GM19324 (cell line): ENCODE data around the gene BIRC2.
A peak's percentile ranks its signal among the peaks of the same experiment; 100 is the strongest.
"Not testable (repeated sequence)": the region's sequence is repeated elsewhere in the genome, so short reads cannot be mapped to it uniquely, and the experiment has no call there.

Experiments
- ATAC-seq: cut with Tn5 transposase; IDR thresholded peaks from one replicate; pipeline ENCODE4 v1.9.1; 2021; ENCODE audit warnings: mild to moderate bottlenecking, moderate library complexity; ENCODE audit not compliant: unreplicated experiment, low FRiP score

Gene BIRC2

GRCh38 chr11:102346748-102347461 is at the start of gene BIRC2:
Gene BIRC2 (plus strand): TSS chr11:102347214. CDS start chr11:102349855, 2,641 bp downstream.
- ATAC-seq: peak; percentile 96

DNA sequence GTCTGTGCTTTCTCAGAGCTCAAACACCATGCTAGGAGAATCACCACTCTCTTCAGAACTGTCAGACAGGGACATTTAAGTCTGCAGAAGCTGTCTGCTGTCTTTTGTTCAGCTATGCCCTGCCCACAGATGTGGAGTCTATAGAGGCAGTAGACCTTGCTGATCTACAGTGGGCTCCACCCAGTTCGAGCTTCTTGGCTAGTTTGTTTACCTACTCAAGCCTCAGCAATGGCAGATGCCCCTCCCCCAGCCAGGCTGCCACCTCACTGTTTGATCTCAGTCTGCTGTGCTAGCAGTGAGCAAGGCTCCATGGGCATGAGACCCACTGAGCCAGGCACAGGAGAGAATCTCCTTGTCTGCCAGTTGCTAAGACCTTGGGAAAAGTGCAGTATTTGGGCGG is 46.2 kb upstream of the BIRC2 start:
- ATAC-seq: not testable (repeated sequence)

- ATAC-seq: no peak
Observed at GRCh38 chr11:102302241-102302640, 44.8 kb upstream of the BIRC2 start.

DNA sequence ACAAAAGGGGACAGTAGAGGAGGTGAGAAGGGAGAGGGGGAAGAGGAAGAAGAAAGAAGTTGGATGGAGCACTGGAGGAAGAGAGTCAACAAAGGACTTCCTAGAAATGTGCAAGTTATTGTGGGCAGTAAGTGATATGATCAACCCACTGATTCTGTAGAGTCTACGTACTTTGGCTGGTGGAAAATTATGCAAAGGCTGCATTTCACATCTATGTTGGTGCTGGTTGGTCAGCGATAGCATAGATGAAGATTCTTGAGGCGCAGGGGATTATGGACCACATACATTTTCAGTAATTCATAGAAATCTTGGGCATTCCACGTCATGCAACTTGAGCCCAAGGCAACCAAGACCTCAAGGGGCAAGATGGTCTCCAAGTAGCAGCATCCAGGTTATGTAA is 42.3 kb upstream of the BIRC2 start:
- ATAC-seq: no peak

DNA sequence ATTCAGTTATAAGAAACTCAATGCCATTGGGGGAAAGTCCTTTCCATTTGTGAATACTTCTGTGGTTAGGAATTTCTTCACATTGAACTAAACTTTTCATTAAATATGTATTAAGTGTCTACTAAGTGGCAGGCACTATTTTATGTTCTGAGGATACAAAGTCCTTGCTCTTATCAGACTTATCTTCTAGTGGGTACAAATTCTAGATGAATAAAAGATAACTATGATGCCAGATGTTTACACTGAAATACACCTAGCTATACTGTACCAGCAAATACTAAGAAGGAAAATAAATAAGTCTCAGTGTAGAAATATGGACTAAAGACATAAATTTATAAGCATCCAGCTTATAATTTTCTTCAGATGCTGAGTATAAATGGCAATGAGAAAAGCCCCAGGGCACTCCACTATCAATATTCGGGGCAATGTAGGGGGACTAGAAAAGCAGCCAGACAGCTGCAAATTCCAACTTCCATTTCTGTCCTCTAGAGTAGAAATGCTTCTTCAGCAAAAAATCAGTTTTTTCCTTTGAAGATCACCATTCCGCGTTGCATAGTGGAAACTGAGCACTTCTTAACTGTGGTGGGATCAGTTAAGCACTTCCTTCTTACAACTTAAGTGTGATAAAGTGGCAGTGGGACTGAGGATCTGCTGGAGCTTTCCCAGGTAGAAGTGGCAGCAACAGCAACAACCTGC is 41.5 kb upstream of the BIRC2 start:
- no peak for ATAC-seq

DNA sequence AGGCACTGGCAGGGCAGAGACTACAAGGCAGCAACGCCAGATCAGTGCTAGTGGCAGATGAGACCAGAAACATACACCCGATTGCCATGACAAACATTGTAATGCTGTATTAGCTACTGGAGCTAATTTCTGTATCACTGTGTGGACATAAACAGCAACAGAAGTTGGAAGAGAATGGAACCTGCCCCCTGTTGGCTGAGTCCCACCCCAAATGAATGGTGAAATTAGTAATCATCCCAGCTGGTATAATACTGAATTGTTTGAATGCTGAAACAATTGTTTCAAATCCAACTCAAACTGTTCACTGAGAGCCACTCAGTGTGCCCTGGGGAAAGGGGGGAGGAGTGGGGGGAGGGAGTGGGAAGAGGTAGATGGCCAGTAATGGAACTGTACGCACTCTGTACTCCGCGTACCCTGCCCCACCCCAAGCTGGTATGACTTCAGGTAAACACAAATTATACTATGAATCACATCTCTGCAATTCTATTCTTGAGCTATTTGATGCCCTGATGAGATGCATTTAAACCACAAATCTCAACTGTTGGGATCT is 40.9 kb upstream of the BIRC2 start:
- ATAC-seq: no peak

GRCh38 chr11:102306817-102307726 is 39.9 kb upstream of the BIRC2 start:
- ATAC-seq: no peak

DNA sequence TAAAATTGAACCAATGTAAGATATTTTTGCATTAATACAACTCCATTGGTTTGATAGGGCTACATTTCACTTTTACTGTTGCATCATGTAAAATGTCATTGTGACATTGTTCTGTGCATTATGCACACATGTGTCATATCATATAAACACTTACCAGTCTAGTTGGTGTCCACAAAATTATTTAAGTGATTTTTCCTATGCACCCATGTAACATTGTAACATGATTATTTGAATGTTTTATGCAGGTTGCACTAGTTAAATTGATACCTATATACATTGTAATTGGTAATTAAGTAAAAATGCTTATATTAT is 39.3 kb upstream of the BIRC2 start:
- no peak for ATAC-seq

DNA sequence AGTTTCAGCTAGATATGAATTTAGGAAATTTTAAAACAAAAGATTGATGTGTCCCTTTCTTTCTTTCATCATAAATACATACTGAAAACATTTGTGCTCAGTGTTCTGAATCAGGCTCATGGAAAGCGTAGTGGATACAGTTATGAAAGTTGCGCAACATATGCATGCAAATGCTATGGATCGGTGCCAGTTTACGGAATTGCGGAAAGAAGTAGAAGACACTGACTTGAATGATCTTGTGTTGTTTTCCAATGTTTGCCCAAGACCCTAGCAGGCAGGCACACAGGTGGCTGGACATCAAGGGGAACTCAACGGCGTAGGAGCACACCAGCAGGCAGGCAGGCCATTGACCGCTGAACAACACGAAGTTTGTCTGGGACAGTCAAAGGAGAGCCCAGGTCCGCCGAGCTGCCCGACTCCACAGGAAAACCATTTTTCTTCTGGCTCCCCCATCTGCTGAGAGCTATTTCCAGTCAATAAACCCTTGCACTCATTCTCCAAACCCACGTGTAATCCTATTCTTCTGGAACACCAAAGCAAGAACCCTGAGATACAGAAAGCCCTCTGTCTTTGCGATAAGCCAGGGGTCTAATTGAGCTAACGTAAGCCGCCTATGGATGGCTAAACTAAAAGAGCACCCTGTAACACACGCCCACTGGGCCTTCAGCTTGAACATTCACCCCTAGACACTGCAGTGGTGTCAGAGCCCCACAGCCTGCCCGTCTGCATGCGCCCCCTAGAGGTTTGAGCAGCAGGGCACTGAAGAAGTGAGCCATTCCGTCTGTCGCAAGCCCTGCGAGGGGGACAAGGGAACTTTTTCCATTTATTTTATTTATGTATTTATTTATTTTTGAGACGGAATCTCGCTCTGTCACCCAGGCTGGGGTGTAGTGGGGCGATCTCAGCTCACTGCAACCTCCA is 37.1 kb upstream of the BIRC2 start:
- no peak for ATAC-seq

DNA sequence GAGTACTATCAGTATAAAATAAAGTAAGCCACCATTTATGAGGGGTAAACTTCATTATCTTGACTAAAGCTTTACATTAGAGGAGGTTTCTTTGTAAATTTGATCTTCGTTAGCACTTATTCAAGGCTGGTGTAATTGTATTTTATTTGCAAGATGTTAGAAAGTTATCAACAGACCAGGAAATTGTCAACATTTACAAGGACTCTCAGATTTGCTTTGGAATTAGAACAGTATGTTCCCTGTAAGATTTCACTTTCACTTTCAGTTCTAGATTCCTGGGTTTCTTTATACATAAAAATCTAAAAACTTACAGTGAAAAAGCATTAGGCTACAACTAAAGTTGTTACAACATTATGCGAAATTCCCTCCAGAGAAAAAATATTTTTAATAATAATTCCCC is 34.3 kb upstream of the BIRC2 start:
- no peak for ATAC-seq

DNA sequence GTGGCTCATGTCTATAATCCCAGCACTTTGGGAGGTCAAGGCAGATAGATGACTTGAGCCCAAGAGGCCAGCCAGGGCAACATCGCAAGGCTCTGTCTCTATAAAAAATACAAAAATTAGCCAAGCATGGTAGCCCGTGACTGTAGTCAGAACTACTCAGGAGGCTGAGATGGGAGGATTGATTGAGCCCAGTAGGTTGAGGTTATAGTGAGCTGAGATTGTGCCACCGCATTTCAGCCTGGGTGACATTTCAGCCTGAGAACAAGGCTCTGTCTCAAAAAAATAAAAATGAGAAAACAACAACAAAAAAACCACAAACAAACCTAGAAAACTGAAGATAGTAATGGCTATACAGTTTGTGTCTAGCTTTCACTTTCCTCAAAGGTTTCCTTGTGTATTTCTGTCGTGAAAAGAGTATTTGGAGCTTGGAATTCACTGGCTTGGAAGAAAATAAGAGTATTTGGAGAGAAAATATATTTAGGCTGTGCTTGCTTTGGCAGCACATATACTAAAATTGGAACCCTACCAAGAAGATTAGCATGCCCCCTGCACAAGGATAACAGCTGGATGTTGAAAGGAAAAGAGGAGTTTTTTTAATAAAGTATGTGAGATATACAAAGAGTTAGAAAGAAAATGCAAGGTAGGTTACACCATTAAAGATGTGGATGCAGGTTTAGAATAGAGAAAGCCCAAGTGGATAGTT is 33.6 kb upstream of the BIRC2 start:
- no peak for ATAC-seq

DNA sequence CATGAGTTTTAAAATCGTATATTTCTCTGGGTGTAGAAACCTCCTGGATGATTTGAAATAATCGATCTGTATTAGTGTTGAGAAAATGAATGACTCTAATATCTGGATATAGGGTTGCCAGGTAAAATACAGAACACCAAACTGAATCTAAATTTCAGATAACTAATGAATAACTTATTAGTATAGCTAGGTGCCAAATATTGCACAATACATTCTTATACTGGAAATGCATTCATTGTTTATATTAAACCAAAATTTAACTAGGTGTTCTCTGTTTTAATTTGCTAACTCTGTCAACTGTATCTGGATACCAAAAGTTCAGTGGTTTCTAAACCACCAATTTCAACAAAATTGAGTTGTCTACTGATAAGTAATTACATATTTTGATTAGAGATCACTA is 32.2 kb upstream of the BIRC2 start:
- ATAC-seq: no peak

DNA sequence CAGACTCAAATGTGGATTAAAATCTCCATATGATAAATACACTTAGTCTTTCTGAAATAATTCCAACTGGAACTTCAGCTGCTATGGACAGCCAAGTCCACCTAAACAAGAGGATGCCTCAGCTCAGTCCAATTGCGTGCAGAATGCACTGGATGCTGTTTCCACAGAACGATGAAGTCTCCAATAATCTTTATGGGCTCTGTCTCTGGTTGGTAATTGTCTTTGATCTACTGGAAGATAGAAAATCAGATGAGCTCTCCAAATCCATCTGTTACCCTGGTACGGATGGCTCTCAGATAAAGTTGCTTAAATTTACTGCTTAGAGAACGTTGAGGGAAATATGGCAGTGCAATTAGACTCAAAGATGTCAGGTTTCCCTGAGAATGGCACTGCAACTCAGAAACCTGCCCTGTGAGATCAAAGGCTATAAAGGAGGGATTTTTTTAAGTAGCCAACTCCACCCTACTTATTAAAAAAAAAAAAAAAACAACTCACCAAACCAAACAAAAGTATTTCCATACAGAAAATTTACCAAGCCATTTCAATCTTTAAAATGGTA is 30.6 kb upstream of the BIRC2 start:
- ATAC-seq: no peak

DNA sequence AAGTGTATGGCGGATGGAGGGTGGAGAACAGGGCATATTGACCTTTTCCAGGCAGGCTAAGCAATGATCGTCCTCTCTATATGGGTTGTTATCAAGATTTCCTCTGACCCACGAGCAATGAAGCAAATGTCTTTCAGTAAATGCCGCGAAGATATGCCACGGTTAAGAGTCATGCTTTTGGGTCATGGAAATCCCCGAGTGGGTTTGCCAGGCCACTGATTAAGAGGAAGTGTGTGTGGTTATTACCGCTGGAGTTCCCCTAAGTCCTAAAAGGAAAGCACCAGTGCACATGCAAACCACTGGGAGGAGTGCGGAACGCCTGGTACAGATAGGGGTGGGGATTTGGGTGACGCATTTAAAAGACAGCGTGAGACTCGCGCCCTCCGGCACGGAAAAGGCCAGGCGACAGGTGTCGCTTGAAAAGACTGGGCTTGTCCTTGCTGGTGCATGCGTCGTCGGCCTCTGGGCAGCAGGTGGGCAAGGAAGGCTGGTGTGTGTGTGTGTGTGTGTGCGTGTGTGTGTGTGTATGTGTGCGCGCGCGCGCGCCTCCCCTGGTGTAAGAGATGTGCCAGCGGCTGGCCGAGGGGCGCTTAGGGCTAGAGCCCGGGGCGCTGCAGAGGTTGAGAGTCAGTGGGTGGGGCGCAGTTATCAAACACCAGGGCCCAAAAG is 29.8 kb upstream of the BIRC2 start, which contains the start of gene BIRC3:
BIRC3 (plus strand) TSS at position 386 of the 669 bp plus-strand sequence. CDS start 7,026 bp downstream, outside the sequence.
- ATAC-seq: peak; percentile 91

DNA sequence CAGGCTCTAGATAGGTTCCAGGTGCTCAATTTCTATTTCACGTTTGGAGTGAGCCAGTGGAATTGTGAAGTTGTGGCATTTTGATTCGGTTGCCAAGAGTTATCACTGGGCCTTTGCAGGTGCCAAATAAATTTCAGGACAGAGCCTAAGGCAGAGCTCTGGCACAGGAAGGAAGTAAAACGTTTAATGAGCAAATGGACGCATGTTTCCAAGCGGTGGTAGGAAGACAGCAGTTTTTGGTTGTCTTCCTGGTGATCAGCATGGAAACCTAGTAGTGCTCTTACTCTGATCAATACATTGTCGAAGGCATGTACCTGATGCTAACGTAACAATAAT is 29.3 kb upstream of the BIRC2 start:
- peak; percentile 4 for ATAC-seq

- ATAC-seq: no peak
Observed at GRCh38 chr11:102318469-102318868, 28.5 kb upstream of the BIRC2 start.

DNA sequence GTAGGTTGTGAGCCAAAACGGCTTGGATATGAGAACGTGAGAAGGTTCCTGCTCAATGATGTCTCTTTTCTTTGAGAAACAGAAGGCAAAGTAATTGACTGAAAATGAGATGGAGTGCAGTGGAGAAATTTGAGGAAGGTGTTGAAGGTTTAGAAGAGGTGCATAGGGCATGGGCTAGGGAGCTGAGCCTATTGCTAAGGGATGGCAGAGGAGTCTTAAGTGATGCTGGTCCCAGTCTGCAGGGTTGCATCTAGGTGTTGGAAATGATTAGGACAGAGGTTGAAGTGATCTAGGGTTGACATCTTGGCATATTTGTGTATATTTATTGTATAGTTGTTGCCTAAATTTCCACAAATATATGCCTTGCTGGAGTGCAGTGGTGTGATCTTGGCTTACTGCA is 27.5 kb upstream of the BIRC2 start:
- no peak for ATAC-seq

GRCh38 chr11:102320188-102320587 is 26.8 kb upstream of the BIRC2 start:
- ATAC-seq: no peak

DNA sequence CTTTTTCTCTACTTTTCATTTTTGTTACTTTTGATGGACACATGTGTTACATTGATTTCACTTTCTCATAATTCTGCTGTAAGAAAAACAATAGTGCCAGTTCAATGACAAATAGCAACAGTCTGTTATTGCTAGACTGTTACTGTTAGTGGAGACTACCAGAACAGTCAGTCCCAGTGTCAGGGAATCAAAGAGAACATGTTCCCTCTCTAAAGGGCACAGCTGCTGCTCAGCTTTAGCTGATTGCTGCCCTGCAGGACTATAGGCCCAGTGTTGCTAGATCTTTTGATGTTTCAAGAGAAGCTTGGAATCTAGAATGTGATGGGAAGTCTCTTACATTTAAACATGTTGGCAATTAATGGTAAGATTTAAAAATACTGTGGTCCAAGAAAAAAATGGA is 26.3 kb upstream of the BIRC2 start:
- ATAC-seq: no peak
